BE2C (cell line): ENCODE measurements around the gene MYL5.

Experiments used
- DNase-seq: peaks from one replicate; pipeline ENCODE4 v3.0.0-alpha.2; 2020
- H3K27me3 ChIP-seq: fragments of 250-450 bp; sonication (Bioruptor Pico); 2 replicates; pipeline ENCODE4 v1.5.1; 2020; ENCODE audit warnings: mild to moderate bottlenecking
- H3K36me3 ChIP-seq: fragments of 250-450 bp; sonication (Bioruptor Pico); 2 replicates; pipeline ENCODE4 v1.5.1; 2020; ENCODE audit warnings: mild to moderate bottlenecking
- H3K4me1 ChIP-seq: fragments of 250-450 bp; sonication (Bioruptor Pico); 2 replicates; pipeline ENCODE4 v1.5.1; 2020
- H3K4me3 ChIP-seq: 2 replicates; pipeline ENCODE4 v1.5.1; 2011; ENCODE audit warnings: low read depth, low read length
- H3K9me3 ChIP-seq: fragments of 250-450 bp; sonication (Bioruptor Pico); 2 replicates; pipeline ENCODE4 v1.5.1; 2020
- TF ChIP-seq, protein P1 (sequence below): IDR thresholded peaks from 2 replicates; pipeline ENCODE4 v1.5.1; 2012; ENCODE audit warnings: mild to moderate bottlenecking, low read depth, low read length

The MYL5 gene

DNA sequence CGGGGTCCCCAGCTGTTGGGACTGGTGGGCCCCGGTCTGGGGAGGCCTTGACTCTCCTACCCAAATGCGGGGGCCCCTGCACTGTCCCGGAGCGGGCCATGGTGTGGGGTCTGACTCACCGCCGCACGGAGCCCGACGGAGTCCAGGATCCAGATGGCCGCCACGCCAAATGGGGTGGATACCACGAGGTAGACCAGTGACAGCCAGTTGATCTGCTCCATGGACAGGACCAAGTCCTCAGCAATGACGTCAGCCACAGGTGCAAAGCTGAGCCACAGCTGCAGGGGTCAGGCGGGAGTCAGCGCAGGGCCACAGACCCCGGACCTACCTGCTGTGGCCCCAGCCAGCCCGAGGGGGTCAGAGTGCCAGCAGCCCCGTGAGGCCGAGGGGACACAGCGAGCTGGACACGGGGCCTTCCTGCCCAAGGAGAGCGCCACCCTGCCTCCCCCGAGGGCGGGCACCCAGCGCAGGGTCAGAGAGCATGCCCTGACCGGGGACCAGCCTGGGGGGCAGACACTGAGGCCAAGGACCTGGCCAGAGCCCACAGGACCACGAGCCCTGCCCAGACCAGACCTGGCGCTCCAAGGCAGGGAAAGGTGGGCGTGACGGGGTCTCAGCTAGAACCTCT, 12.2 kb downstream of the MYL5 start:
- Histone ChIP-seq H3K4me3 (no peak overlapping the region), H3K4me1 (peaks cover 4% of the 10 kb centered on the region), H3K9me3 (no peaks in the 10 kb centered on the region), H3K27me3 (no peaks in the 10 kb centered on the region), H3K36me3 (no peaks in the 10 kb centered on the region)
- TF ChIP-seq, protein P1, sequence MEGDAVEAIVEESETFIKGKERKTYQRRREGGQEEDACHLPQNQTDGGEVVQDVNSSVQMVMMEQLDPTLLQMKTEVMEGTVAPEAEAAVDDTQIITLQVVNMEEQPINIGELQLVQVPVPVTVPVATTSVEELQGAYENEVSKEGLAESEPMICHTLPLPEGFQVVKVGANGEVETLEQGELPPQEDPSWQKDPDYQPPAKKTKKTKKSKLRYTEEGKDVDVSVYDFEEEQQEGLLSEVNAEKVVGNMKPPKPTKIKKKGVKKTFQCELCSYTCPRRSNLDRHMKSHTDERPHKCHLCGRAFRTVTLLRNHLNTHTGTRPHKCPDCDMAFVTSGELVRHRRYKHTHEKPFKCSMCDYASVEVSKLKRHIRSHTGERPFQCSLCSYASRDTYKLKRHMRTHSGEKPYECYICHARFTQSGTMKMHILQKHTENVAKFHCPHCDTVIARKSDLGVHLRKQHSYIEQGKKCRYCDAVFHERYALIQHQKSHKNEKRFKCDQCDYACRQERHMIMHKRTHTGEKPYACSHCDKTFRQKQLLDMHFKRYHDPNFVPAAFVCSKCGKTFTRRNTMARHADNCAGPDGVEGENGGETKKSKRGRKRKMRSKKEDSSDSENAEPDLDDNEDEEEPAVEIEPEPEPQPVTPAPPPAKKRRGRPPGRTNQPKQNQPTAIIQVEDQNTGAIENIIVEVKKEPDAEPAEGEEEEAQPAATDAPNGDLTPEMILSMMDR = no peak
- DNase-seq = peak; percentile 12

DNA sequence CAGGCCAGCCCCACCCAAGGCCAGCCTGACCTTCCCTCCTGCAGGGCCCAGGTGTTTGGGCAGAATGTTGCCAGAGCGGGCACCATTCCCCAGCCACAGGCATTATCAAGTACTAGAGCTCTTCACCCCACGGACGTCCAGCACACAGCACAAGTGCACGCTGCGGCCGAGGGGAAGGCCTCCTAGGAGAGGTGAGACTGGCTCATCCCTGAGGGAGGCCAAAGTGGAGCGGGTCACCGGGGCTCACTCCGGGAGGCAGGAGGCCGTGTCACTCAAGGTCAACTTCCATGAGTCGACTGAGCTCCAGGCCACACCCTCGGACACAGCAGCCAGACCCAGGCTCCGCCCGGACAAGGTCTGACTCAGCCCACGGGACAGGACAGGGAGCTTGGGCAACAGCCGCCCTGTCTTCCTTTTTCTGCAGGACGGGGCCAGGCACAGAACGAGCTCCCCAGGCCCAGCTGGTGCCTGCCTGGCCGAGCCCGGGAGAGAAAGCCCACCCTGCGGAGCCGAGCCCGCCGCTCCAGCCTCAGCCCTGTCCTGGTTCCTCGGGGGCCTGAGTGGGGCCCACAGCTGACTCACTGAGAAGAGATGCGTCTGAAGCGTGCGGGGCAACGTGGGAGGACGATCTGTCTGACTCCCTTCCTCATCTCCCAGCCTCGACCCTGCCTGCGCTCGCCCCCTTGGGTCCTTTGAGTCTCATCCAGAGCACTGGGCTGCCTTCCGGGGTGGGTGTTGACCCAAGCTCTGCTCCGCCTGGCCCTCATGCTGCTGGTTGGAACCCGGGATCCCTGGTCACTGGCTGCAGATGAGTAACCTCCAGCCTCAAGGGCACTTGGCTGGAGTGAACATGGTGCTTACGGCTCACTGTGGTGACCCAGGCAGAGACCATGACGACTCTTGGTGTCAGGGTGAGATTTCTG, 13.0 kb downstream of the MYL5 start:
- H3K36me3 ChIP-seq = no peaks in the 10 kb centered on the region
- H3K27me3 ChIP-seq = no peaks in the 10 kb centered on the region
- TF ChIP-seq, protein P1 = no peak
- peaks cover 4% of the 10 kb centered on the region for H3K4me1 ChIP-seq
- DNase-seq = peak; percentile 27
- no peak overlapping the region for H3K4me3 ChIP-seq
- no peaks in the 10 kb centered on the region for H3K9me3 ChIP-seq

DNA sequence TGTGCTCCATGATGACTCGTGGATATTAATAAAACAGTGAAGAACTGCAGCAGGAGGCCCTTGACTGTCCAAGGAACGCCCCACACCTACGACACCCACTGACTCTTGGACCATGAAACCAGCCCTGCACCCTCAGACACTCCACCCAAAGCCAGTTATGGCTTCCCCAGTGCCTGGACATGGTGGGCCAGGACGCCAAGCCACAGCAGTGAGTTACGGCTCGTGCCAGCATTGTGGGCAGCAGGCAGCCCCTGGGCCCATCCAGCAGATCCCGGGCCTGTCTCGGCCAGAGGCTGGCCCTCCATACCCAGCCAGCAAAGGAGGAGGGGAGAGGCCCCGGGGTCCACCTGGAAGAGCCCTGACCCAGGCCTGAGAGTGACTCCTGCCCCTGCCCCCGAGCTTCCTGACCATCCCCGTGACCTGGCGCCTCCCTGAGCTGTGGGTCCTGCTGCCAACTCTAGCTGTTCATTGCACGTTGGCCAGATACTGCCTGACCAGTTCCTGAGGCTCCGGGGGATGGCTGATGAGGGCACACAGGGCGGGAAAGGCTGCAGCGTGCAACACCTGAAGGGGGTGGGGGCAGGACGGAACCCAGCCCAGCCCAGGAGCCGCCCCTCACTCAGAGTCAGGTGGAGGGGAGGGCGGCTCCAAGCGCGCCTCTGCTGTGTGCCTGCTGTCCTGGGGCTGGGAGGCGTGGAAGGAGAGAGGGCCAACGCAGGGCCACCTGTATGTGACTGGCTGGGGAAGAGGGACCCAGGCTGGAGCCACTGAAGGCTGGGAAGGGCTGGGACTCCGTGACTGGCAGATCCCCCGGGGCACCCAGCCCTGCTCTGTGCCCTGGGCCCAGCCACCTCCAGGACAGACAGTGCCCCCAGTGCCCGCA, 13.9 kb downstream of the MYL5 start:
- Histone ChIP-seq H3K4me1 (peaks cover 4% of the 10 kb centered on the region), H3K4me3 (no peak overlapping the region)

DNA sequence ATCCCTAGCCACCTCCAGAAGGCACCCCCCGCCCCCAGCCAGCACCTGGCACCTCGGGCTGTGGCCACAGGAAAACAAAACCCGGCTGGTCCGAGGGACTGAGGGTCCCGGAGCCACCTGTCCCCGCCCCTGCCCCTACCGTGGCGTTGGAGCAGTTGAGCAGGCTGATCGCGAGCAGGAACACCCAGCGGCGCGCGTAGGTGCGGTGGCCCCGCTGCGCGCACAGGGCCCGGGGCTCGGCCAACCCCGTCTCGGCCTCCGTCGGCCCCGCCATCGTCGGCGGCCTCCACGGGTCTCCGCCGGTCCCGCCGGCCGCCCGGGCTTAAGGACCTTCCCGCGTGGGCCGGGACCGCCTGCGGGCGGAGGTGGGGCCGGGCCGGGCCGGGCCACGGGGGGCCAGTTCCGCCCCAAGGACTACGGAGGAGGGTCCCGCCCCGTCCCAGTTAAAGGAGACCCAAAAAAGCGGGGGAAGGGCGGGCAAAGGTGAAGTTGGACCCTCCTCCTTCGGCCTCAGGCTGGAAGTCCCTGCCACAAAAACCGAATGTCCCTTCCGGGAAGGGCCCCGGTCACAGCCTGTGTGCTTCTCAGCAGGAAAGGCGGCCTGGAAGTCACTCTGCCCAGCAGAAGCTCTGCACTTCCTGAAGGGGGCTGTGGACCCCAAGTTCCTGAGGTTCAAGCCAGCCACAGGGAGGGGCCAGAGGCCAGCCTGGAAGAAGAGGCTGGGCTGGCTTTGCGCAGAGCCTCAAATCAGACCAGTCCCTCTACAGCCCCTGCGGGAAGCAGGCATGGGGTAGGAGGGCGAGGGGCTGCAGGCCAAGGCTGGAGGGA, 14.7 kb downstream of the MYL5 start, which contains the start of gene SLC49A3:
SLC49A3 (minus strand) TSS at position 298 of the 828 bp plus-strand sequence; CDS start at position 274, 24 bp downstream.
- Histone ChIP-seq H3K4me1 (no peaks in the 10 kb centered on the region; the same call in 1 of the 2 replicates), H3K9me3 (no peaks in the 10 kb centered on the region), H3K27me3 (no peaks in the 10 kb centered on the region), H3K4me3 (no peak within 1 kb of the TSS), H3K36me3 (no peaks in the 10 kb centered on the region)
- DNase-seq = no peak
- TF ChIP-seq, protein P1 = no peak

More for the DNA sequence above, 13.9 kb downstream of the MYL5 start:
- TF ChIP-seq, protein P1 = no peak
- Histone ChIP-seq H3K9me3 (no peaks in the 10 kb centered on the region), H3K36me3 (no peaks in the 10 kb centered on the region), H3K27me3 (no peaks in the 10 kb centered on the region)
- no peak for DNase-seq

DNA sequence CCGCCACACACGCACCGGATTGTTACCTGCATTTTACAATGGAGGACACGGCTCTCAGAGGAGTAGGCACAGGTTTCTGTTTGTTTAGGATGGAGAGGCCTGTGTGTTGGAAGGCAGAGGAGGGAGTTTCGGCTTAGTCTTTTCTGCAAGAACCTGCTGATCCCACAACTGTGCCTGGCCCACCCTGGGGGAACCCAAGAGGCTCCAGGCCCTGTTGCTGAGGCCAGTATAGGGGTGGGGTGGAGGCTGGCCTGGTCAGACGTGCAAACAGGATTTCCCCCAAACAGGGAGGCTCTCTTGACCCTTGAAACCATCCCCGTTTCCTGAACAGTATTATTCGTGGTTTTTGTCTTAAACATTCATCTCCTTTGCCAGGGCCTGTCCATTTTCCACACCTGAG, 15.4 kb downstream of the MYL5 start:
- no peaks in the 10 kb centered on the region for H3K27me3 ChIP-seq

More for the DNA sequence above, 15.4 kb downstream of the MYL5 start:
- Histone ChIP-seq H3K9me3 (no peaks in the 10 kb centered on the region), H3K4me3 (no peak overlapping the region), H3K4me1 (no peaks in the 10 kb centered on the region; the same call in 1 of the 2 replicates), H3K36me3 (no peaks in the 10 kb centered on the region)
- no peak for DNase-seq
- TF ChIP-seq, protein P1 = no peak
